ENCODE data around the gene RNF8. TPM values are rescaled to one million over a fixed set of nuclear protein-coding genes. Genes with fewer than 3 reads are reported as not detected.

Gene RNF8
- total and polyA plus RNA-seq, 9 of the 15 experiments (the other 6 are each of a cell fraction or from before 2014, with no cell fraction given), result 10.6 to 47.0 (median 37.5) TPM

DNA sequence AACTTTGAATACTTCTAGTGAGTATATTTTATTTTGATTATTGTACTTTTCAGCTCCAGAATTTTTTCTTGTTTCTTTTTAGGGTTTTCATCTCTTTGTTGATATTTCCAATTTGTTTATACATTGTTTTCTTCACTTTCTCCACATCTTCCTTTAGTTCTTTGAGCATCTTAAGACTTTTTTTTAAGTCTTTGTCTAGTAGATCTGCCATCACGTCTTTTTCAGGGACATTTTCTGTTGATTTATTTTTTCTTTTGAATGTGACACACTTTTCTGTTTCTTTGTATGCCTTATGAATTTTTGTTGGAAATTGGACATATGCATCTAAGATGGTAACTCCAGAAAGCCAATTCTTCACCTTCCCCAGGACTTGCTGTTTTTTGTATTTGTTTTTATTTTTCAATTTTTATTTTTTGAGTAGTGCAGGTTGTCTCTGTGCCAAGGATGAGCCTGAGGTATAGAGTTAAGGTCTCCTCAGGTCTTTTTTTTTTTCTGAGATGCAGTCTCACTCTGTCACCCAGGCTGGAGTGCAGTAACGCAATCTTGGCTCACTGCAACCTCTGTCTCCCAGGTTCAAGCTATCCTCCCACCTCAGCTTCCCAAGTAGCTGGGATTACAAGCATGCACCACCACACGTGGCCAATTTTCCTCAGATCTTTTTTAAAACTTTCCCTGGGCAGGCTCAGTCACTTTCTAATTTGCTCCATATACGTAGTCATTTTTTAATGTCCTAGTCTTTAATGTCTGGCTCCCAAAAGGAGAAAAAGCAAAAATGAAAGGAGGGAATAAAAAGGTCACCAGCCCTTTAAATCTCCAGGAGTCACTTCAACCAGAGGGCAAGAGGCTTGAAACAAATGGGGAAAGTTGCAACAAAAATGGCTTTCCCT, 72.5 kb downstream of the RNF8 start (continued):
- TF ChIP-seq, protein P1, sequence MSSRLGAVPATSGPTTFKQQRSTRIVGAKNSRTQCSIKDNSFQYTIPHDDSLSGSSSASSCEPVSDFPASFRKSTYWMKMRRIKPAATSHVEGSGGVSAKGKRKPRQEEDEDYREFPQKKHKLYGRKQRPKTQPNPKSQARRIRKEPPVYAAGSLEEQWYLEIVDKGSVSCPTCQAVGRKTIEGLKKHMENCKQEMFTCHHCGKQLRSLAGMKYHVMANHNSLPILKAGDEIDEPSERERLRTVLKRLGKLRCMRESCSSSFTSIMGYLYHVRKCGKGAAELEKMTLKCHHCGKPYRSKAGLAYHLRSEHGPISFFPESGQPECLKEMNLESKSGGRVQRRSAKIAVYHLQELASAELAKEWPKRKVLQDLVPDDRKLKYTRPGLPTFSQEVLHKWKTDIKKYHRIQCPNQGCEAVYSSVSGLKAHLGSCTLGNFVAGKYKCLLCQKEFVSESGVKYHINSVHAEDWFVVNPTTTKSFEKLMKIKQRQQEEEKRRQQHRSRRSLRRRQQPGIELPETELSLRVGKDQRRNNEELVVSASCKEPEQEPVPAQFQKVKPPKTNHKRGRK (tag; IDR thresholded peaks at IDR 0.05), result peak; percentile 63
- TF ChIP-seq MEF2D (tag; conservative IDR thresholded peaks at IDR 0.05; ENCODE audit: low read depth), result no peak
- TF ChIP-seq POLR2AphosphoS2 (IDR thresholded peaks at IDR 0.05; ENCODE audit: low read length), result no peak
- 0 out of 4 replicates have a peak, but pooled peaks of 1 of the 2 experiments have one; percentile 4 for TF ChIP-seq TBL1XR1 (IDR thresholded peaks at IDR 0.05; ENCODE audit: low read length in 2 of 2)
- TF ChIP-seq ZNF384 (IDR thresholded peaks at IDR 0.05; ENCODE audit: low read depth, low read length), result peak; percentile 27; the same call in 1 of the 2 replicates
- TF ChIP-seq, protein P2, sequence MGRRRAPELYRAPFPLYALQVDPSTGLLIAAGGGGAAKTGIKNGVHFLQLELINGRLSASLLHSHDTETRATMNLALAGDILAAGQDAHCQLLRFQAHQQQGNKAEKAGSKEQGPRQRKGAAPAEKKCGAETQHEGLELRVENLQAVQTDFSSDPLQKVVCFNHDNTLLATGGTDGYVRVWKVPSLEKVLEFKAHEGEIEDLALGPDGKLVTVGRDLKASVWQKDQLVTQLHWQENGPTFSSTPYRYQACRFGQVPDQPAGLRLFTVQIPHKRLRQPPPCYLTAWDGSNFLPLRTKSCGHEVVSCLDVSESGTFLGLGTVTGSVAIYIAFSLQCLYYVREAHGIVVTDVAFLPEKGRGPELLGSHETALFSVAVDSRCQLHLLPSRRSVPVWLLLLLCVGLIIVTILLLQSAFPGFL (CRISPR knock-in tag; IDR thresholded peaks at IDR 0.05), result no peak
- no peak for TF ChIP-seq MCM7 (IDR thresholded peaks at IDR 0.05)
- TF ChIP-seq DNMT1 (IDR thresholded peaks at IDR 0.05), result peak; percentile 90; the same call in 1 of the 2 replicates
- TF ChIP-seq ZNF436 (CRISPR knock-in tag; IDR thresholded peaks at IDR 0.05), result no peak
- TF ChIP-seq NFIX (CRISPR knock-in tag; IDR thresholded peaks at IDR 0.05; ENCODE audit: low read depth), result no peak
- TF ChIP-seq, protein P3, sequence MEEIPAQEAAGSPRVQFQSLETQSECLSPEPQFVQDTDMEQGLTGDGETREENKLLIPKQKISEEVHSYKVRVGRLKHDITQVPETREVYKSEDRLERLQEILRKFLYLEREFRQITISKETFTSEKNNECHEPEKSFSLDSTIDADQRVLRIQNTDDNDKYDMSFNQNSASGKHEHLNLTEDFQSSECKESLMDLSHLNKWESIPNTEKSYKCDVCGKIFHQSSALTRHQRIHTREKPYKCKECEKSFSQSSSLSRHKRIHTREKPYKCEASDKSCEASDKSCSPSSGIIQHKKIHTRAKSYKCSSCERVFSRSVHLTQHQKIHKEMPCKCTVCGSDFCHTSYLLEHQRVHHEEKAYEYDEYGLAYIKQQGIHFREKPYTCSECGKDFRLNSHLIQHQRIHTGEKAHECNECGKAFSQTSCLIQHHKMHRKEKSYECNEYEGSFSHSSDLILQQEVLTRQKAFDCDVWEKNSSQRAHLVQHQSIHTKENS (CRISPR knock-in tag; IDR thresholded peaks at IDR 0.05), result no peak
- TF ChIP-seq, protein P4, sequence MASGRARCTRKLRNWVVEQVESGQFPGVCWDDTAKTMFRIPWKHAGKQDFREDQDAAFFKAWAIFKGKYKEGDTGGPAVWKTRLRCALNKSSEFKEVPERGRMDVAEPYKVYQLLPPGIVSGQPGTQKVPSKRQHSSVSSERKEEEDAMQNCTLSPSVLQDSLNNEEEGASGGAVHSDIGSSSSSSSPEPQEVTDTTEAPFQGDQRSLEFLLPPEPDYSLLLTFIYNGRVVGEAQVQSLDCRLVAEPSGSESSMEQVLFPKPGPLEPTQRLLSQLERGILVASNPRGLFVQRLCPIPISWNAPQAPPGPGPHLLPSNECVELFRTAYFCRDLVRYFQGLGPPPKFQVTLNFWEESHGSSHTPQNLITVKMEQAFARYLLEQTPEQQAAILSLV (tag; IDR thresholded peaks at IDR 0.05), result no peak
- TF ChIP-seq CBFB (CRISPR knock-in tag; IDR thresholded peaks at IDR 0.05), result no peak
- TF ChIP-seq ILF3 (IDR thresholded peaks at IDR 0.05; ENCODE audit: borderline replicate concordance), result no peak
- TF ChIP-seq RCOR1 (IDR thresholded peaks at IDR 0.05; ENCODE audit: borderline replicate concordance in 1 of 2, low read depth in 2 of 2, low read length in 2 of 2), result no peak
- TF ChIP-seq MBD2 (IDR thresholded peaks at IDR 0.05; ENCODE audit: borderline replicate concordance, low read depth), result no peak
- TF ChIP-seq, protein P5, sequence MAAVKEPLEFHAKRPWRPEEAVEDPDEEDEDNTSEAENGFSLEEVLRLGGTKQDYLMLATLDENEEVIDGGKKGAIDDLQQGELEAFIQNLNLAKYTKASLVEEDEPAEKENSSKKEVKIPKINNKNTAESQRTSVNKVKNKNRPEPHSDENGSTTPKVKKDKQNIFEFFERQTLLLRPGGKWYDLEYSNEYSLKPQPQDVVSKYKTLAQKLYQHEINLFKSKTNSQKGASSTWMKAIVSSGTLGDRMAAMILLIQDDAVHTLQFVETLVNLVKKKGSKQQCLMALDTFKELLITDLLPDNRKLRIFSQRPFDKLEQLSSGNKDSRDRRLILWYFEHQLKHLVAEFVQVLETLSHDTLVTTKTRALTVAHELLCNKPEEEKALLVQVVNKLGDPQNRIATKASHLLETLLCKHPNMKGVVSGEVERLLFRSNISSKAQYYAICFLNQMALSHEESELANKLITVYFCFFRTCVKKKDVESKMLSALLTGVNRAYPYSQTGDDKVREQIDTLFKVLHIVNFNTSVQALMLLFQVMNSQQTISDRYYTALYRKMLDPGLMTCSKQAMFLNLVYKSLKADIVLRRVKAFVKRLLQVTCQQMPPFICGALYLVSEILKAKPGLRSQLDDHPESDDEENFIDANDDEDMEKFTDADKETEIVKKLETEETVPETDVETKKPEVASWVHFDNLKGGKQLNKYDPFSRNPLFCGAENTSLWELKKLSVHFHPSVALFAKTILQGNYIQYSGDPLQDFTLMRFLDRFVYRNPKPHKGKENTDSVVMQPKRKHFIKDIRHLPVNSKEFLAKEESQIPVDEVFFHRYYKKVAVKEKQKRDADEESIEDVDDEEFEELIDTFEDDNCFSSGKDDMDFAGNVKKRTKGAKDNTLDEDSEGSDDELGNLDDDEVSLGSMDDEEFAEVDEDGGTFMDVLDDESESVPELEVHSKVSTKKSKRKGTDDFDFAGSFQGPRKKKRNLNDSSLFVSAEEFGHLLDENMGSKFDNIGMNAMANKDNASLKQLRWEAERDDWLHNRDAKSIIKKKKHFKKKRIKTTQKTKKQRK (IDR thresholded peaks at IDR 0.05; ENCODE audit: borderline replicate concordance, low read depth, low read length), result no peak
- TF ChIP-seq NONO (IDR thresholded peaks at IDR 0.05; ENCODE audit: low read depth in 2 of 2, low read length in 1 of 2), result no peak
